Measurements from ENCODE around the gene ZBTB40. TPM values are rescaled to one million over a fixed set of nuclear protein-coding genes. Genes with fewer than 3 reads are reported as not detected.

ZBTB40 gene
- total RNA-seq, 1 experiment from 2014 or later, result 19.5 TPM

GRCh38 chr1:22567994-22568393 lies 116.3 kb downstream of the ZBTB40 start:
- no peaks in the 10 kb centered on the region for H3K4me1 ChIP-seq (ENCODE audit: control insufficient read depth in 1 of 2, insufficient read depth in 2 of 2, low read length in 2 of 2)
- ChIA-PET CTCF (no interaction called here), POLR2A (no interaction called here)

More at GRCh38 chr1:22567994-22568393, 116.3 kb downstream of the ZBTB40 start:
- intact Hi-C loops (cut with micrococcal nuclease), result no loop called here
- H3K4me3 ChIP-seq (replicated peaks in 1 of 2; ENCODE audit: low read depth in 1 of 2, low read length in 2 of 2), result no peak overlapping the region
- H3K79me2 ChIP-seq (ENCODE audit: insufficient read depth, low read length), result no peaks in the 10 kb centered on the region
- no peak overlapping the region for H3K9ac ChIP-seq (ENCODE audit: low read length)
- ATAC-seq (no peak), DNase-seq (ENCODE audit: low read depth, low spot score) (no peak)
- RAD21 ChIA-PET (ENCODE audit: low non-redundant PET in 1 of 2, low total read pairs in 2 of 2, uncharacterized antibody in 2 of 2, unreplicated experiment in 2 of 2), result no interaction called here
- H4K20me1 ChIP-seq (ENCODE audit: insufficient read depth), result no peaks in the 10 kb centered on the region
- no TSS peak for BruUV-seq (replicated peaks)
- H3K36me3 ChIP-seq (ENCODE audit: control insufficient read depth in 1 of 2, insufficient read depth in 2 of 2, low read length in 2 of 2), result no peaks in the 10 kb centered on the region
- no peaks in the 10 kb centered on the region for H3K9me2 ChIP-seq (ENCODE audit: insufficient read depth)
- no peak overlapping the region for H3K4me2 ChIP-seq (ENCODE audit: low read length)
- no peaks in the 10 kb centered on the region for H3K9me3 ChIP-seq (ENCODE audit: control insufficient read depth in 1 of 2, insufficient read depth in 1 of 2, low read depth in 1 of 2, low read length in 2 of 2)
- no peak overlapping the region for H2AFZ ChIP-seq (ENCODE audit: low read depth, low read length, poor library complexity, severe bottlenecking)
- no peak overlapping the region for H3K27ac ChIP-seq (ENCODE audit: low read depth, low read length)
- H3K27me3 ChIP-seq (ENCODE audit: insufficient read depth, low read length), result peaks cover 3% of the 10 kb centered on the region; the same call in 1 of the 2 replicates
- no peak for TF ChIP-seq ELF1 (IDR thresholded peaks at IDR 0.05; ENCODE audit: borderline replicate concordance, low read depth)
- TF ChIP-seq SIN3A (IDR thresholded peaks at IDR 0.05; ENCODE audit: low read depth), result no peak
- TF ChIP-seq POLR2A (IDR thresholded peaks at IDR 0.05; ENCODE audit: borderline replicate concordance, extremely low read depth, insufficient read depth, insufficient read length), result no peak
- no peak for TF ChIP-seq SP1 (IDR thresholded peaks at IDR 0.05; ENCODE audit: low read depth)
- TF ChIP-seq EZH2phosphoT487 (IDR thresholded peaks at IDR 0.05; ENCODE audit: borderline replicate concordance), result no peak
- TF ChIP-seq FOSL1 (IDR thresholded peaks at IDR 0.05; ENCODE audit: low read depth), result no peak
- no peak for TF ChIP-seq EZH2 (IDR thresholded peaks at IDR 0.05)
- no peak for TF ChIP-seq TCF7L2 (IDR thresholded peaks at IDR 0.05; ENCODE audit: borderline replicate concordance, extremely low read depth, insufficient read depth, insufficient read length)
- no peak for TF ChIP-seq JUND (IDR thresholded peaks at IDR 0.05)
- no peak for TF ChIP-seq CTCF (IDR thresholded peaks at IDR 0.05 in 2 of 3, conservative IDR thresholded peaks at IDR 0.05 in 1 of 3; ENCODE audit: borderline replicate concordance in 1 of 3, insufficient read depth in 1 of 3, low read depth in 2 of 3, low read length in 2 of 3)
- no peak for TF ChIP-seq ATF3 (IDR thresholded peaks at IDR 0.05)

Measured in HCT116 (cell line).